K562 (cell line): ENCODE measurements around the gene HCRT. TPM values are rescaled to one million over a fixed set of nuclear protein-coding genes. Genes with fewer than 3 reads are reported as not detected.

Experiments used
- ATAC-seq: fragments of 200-7000 bp; cut with Tn5 transposase; 3 replicates; pipeline ENCODE4 v1.9.1; 2020; ENCODE audit warnings: moderate library complexity
- BruUV-seq: library from RNA; stranded (reverse); fragments of 400-500 nt; replicated peaks from 2 replicates; lab custom pipeline; 2021; lab: Mats Ljungman, UMichigan
- CTCF ChIA-PET: fragments of 300-600 bp; formaldehyde crosslinking; extraction: SDS; loops from one replicate; lab custom pipeline; 2021; ENCODE audit warnings: low intra/inter-chr PET ratio; lab: Yijun Ruan, JAX
- POLR2A ChIA-PET: fragments of 300-600, 350-650 bp; sonication (Branson Sonifier 250); formaldehyde crosslinking; extraction: SDS; loops from one replicate; lab custom pipeline; 2021; ENCODE audit warnings: antibody characterized with exemption, inconsistent platforms; lab: Yijun Ruan, JAX
- DNase-seq, 4 experiments: peaks; one replicate each; pipeline versions ENCODE4 v3.0.0 to v3.0.0-alpha.2; 2011 to 2018; ENCODE audit warnings: low spot score in 3 of 4, mixed read lengths in 3 of 4; ENCODE audit errors: extremely low read depth in 1 of 4
- FAIRE-seq: peaks from 2 replicates; lab custom pipeline; 2011; peaks lifted over from hg19 to GRCh38; lab: Jason Lieb, UNC
- H2AFZ ChIP-seq: 2 replicates; pipeline ENCODE4 v1.6.0; 2011; ENCODE audit warnings: low read depth, low read length, control low read depth, inconsistent platforms
- H3K27ac ChIP-seq: fragments of 200-600 bp; 3 replicates; pipeline ENCODE4 v1.8.0; 2011; ENCODE audit warnings: low read depth, mild to moderate bottlenecking, control low read depth, inconsistent platforms, low read length, moderate library complexity, mixed read lengths; ENCODE audit errors: extremely low read depth
- H3K27me3 ChIP-seq, 2 experiments: fragments of 300-600 bp in 1 of 2; 2 replicates in 1 of 2; 3 replicates in 1 of 2; pipeline versions ENCODE4 v1.6.0 to v1.8.0; 2011; ENCODE audit warnings: inconsistent platforms in 2 of 2, low read length in 2 of 2, mild to moderate bottlenecking in 1 of 2, mixed read lengths in 1 of 2, moderate library complexity in 1 of 2; ENCODE audit not compliant: control insufficient read depth in 2 of 2, insufficient read depth in 2 of 2
- H3K36me3 ChIP-seq: fragments of 300-600 bp; 3 replicates; pipeline ENCODE4 v1.8.0; 2011; ENCODE audit warnings: mild to moderate bottlenecking, low read length, inconsistent platforms; ENCODE audit not compliant: control insufficient read depth, insufficient read depth
- H3K4me1 ChIP-seq, 2 experiments: fragments of 200-600 bp in 1 of 2; replicated peaks in 1 of 2; 2 replicates in 1 of 2; 3 replicates in 1 of 2; pipeline versions ENCODE4 v1.5.1 to v1.8.0; 2011; ENCODE audit warnings: inconsistent platforms in 2 of 2, low read length in 2 of 2, mild to moderate bottlenecking in 1 of 2, mixed read lengths in 1 of 2, moderate library complexity in 1 of 2; ENCODE audit not compliant: control insufficient read depth in 2 of 2, insufficient read depth in 2 of 2
- H3K4me2 ChIP-seq: 2 replicates; pipeline ENCODE4 v1.6.1; 2011; ENCODE audit warnings: low read length, control low read depth, inconsistent platforms, mixed read lengths; ENCODE audit not compliant: insufficient read depth
- H3K4me3 ChIP-seq: fragments of 200-600 bp; sonication (generic), shearing (Covaris generic); 2 replicates; pipeline ENCODE4 v1.5.1; 2016; ENCODE audit warnings: control low read depth, inconsistent platforms
- H3K79me2 ChIP-seq: fragments of 200-600 bp; 3 replicates; pipeline ENCODE4 v1.8.0; 2011; ENCODE audit warnings: low read length, inconsistent platforms; ENCODE audit not compliant: control insufficient read depth, insufficient read depth
- H3K9ac ChIP-seq, 2 experiments: 2 replicates each; pipeline versions ENCODE4 v1.6.0 to v1.6.1; 2011; ENCODE audit warnings: low read depth in 2 of 2, low read length in 2 of 2, control low read depth in 1 of 2, inconsistent platforms in 1 of 2, mild to moderate bottlenecking in 1 of 2, mixed read lengths in 1 of 2; ENCODE audit not compliant: insufficient read depth in 1 of 2
- H3K9me1 ChIP-seq: one replicate; pipeline ENCODE4 v1.6.0; 2011; ENCODE audit warnings: inconsistent platforms, mild to moderate bottlenecking, low read length, moderate library complexity; ENCODE audit not compliant: control insufficient read depth, insufficient read depth
- H3K9me3 ChIP-seq: replicated peaks from 2 replicates; pipeline ENCODE4 v1.5.1; 2011; ENCODE audit warnings: low read depth, low read length, inconsistent platforms; ENCODE audit not compliant: control insufficient read depth, insufficient read depth
- H4K20me1 ChIP-seq: replicated peaks from 2 replicates; pipeline ENCODE4 v1.6.1; 2011; ENCODE audit warnings: low read length, inconsistent platforms, mixed read lengths; ENCODE audit not compliant: control insufficient read depth, insufficient read depth
- RBM14 ChIP-seq: fragments of 200-400 bp; formaldehyde crosslinking; IDR thresholded peaks from 2 replicates; pipeline ENCODE4 v1.6.1; 2018; ENCODE audit warnings: low read depth, mild to moderate bottlenecking, low read length, moderate library complexity, borderline replicate concordance; ENCODE audit not compliant: insufficient read depth
- SIN3B ChIP-seq: fragments of 450-650 bp; IDR thresholded peaks from 2 replicates; pipeline ENCODE4 v1.6.1; 2017; ENCODE audit warnings: low read depth, mild to moderate bottlenecking, moderate library complexity
- SNAPC5 ChIP-seq: fragments of 250-450 bp; sonication (Bioruptor Pico); IDR thresholded peaks from 2 replicates; pipeline ENCODE4 v1.8.0; 2021; ENCODE audit warnings: moderate library complexity, mild to moderate bottlenecking, inconsistent platforms
- TOE1 ChIP-seq, 2 experiments: fragments of 450-650 bp in 1 of 2; sonication (generic) in 1 of 2; formaldehyde crosslinking in 1 of 2; IDR thresholded peaks; 2 replicates each; pipeline versions ENCODE4 v1.7.1 to v1.8.0; 2016 to 2022; ENCODE audit warnings: borderline replicate concordance in 2 of 2, mild to moderate bottlenecking in 2 of 2, antibody characterized with exemption in 1 of 2, inconsistent platforms in 1 of 2, low read depth in 1 of 2, missing genetic modification reagents in 1 of 2, moderate library complexity in 1 of 2
- WGBS: fragments of 100-300 bp; shearing (Covaris generic); methylation state at CpG from one replicate; pipeline ENCODE4 v1.1.6; 2016; ENCODE audit warnings: low coverage, mixed read lengths; ENCODE audit not compliant: insufficient coverage; ENCODE audit errors: missing lambda C conversion rate; 5-methylcytosine and 5-hydroxymethylcytosine counted together
- in situ Hi-C: fragments of 300-500 bp; cut with MboI; formaldehyde crosslinking; loops from 4 replicates; pipeline ENCODE4 v1.15.0; 2018; ENCODE audit warnings: inconsistent platforms, mixed read lengths
- intact Hi-C: fragments of 100-400 bp; cut with micrococcal nuclease; formaldehyde crosslinking; loops from 2 replicates; pipeline ENCODE4 v1.14.2; 2022
- polyA plus RNA-seq, 8 experiments: library from polyadenylated mRNA; depleted of rRNA in 4 of 8; stranded (reverse) in 5 of 8; unstranded in 3 of 8; fragments of >200 nt; fragmentation: Nextera tagmentation in 2 of 8; fragmentation: Illumina TruSeq in 1 of 8; extraction: Ambion mirVana in 2 of 8; extraction: Trizol in 1 of 8; gene quantifications; 2 replicates each; pipeline versions ENCODE4 v1.2.1 to v1.2.3, GENCODE V29; 2011 to 2014; ENCODE audit warnings: inconsistent platforms in 1 of 8, missing spikeins in 1 of 8
- total RNA-seq, 7 experiments: library from RNA; depleted of rRNA in 6 of 7; stranded (reverse); fragments of >200 nt in 6 of 7; fragmentation: Illumina TruSeq in 2 of 7; extraction: Trizol in 2 of 7; gene quantifications; 2 replicates each; pipeline versions ENCODE4 v1.2.1 to v1.2.3, GENCODE V29; 2011 to 2021; ENCODE audit warnings: low replicate concordance in 1 of 7

HCRT gene
- total and polyA plus RNA-seq, 9 of the 15 experiments (the other 6 are each of a cell fraction or from before 2014, with no cell fraction given), result not detected

- peaks cover 8% of the 10 kb centered on the region; the same call in 1 of the 2 replicates for H4K20me1 ChIP-seq
- FAIRE-seq, result no peak
- POLR2A ChIA-PET, result interaction anchor here (0.6 to 1.2 kb wide), 4 partner anchors 10 to 51 kb away, joined by 3 to 6 read pairs (median 4); no protein-coding TSS in a partner anchor
- peaks cover 9% of the 10 kb centered on the region for H3K9me1 ChIP-seq
- H3K4me3 ChIP-seq, result no peak overlapping the region
- in situ Hi-C loops (no loop called here), intact Hi-C loops (no loop called here)
- H3K4me2 ChIP-seq, result no peak overlapping the region
- H3K36me3 ChIP-seq, result peaks cover 79% of the 10 kb centered on the region
- no TSS peak for BruUV-seq
- H3K9me3 ChIP-seq, result no peaks in the 10 kb centered on the region
- no peak for DNase-seq
- no peak for ATAC-seq
- H3K27me3 ChIP-seq, result no peaks in the 10 kb centered on the region
- H3K9ac ChIP-seq, result no peak overlapping the region
- WGBS, result 92% methylated on average over 3 of the region's 3 CpGs
- peaks cover 82% of the 10 kb centered on the region for H3K79me2 ChIP-seq
- TF ChIP-seq RBM14, result no peak
- no peak for TF ChIP-seq SIN3B
- TF ChIP-seq TOE1 (IDR thresholded peaks at IDR 0.05; ENCODE audit: borderline replicate concordance), result no peak
- TF ChIP-seq TOE1 (CRISPR knock-in tag; IDR thresholded peaks at IDR 0.05; ENCODE audit: borderline replicate concordance, low read depth), result no peak
- TF ChIP-seq SNAPC5 (CRISPR knock-in tag), result no peak
- CTCF ChIA-PET, result no interaction called here
- H3K27ac ChIP-seq, result no peak overlapping the region
- no peak overlapping the region for H2AFZ ChIP-seq
- peaks cover 9 to 11% of the 10 kb centered on the region in 2 experiments; a peak in 3 of 5 replicates for H3K4me1 ChIP-seq
Measured at GRCh38 chr17:42136654-42137051, 48.6 kb downstream of the HCRT start.
